ENCODE data around the gene ZER1.

Gene ZER1

DNA sequence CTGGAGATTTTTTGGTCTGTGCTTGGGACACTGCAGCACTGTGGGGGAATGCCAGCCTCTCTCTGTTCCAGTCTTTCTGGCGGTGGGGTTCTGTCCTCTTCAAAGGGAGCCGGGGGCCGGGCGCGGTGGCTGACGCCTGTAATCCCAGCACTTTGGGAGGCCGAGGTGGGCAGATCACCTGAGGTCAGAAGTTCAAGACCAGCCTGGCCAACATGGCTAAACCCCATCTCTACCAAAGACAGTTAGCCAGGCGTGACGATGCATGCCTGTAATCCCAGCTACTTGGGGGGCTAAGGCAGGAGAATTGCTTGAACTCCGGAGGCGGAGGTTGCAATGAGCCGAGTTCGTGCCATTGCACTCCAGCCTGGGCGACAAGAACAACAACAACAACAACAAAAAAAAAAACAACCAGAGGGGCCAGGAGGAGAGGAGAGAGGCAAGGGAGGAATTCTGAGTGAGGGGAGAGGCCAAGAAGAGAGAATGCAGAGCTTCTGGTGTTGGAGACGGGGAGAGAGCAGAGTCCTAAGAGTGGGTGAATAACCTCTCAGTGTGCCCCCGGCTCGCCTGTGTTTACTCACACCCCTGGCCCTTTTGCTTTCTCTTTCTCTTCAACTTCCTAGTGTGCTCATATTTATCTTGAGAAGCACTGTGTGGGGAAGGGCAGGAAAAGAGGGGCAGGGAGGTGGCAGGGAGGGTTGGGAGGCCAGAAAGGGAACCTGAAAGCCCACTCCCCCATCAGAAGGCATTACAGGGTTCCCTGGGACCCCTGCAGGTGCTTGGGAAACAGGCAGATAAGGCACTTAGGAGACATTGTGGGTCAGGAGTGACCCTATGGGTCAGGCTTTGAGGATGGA, 85.9 kb downstream of the ZER1 start:
- Histone ChIP-seq H3K4me2 (ENCODE audit: low read depth, low read length, poor library complexity, severe bottlenecking) (peak overlapping the region; percentile 74), H3K9me3 (ENCODE audit: insufficient read depth, low read length) (no peaks in the 10 kb centered on the region), H2AFZ (ENCODE audit: low read depth, low read length, severe bottlenecking) (no peak overlapping the region), H4K20me1 (ENCODE audit: low read depth, low read length) (peaks cover 4% of the 10 kb centered on the region; the same call in 1 of the 2 replicates), H3K36me3 (ENCODE audit: low read length) (peaks cover 6% of the 10 kb centered on the region), H3K9ac (ENCODE audit: low read length) (peak overlapping the region; percentile 96), H3K27me3 (ENCODE audit: low read length) (no peaks in the 10 kb centered on the region), H3K27ac (ENCODE audit: low read depth, low read length) (peak overlapping the region; percentile 97), H3K79me2 (ENCODE audit: insufficient read depth, low read length) (peaks cover 71% of the 10 kb centered on the region), H3K9me2 (replicated peaks; ENCODE audit: insufficient read depth, low read length) (no peaks in the 10 kb centered on the region), H3K4me3 (ENCODE audit: insufficient read depth, low read length, poor library complexity, severe bottlenecking) (peak overlapping the region; percentile 82), H3F3A (ENCODE audit: insufficient read depth) (peaks cover 55% of the 10 kb centered on the region)
- TF ChIP-seq EZH2phosphoT487 (conservative IDR thresholded peaks at IDR 0.05; ENCODE audit: low read length) (no peak), CTCF (IDR thresholded peaks at IDR 0.05; ENCODE audit: insufficient read depth, low read length, poor library complexity, severe bottlenecking) (no peak)

GRCh38 chr9:128684325-128685199, 87.2 kb downstream of the ZER1 start:
- Histone ChIP-seq H3K36me3 (ENCODE audit: low read length) (no peaks in the 10 kb centered on the region), H3K9me2 (replicated peaks; ENCODE audit: insufficient read depth, low read length) (no peaks in the 10 kb centered on the region), H4K20me1 (ENCODE audit: low read depth, low read length) (no peaks in the 10 kb centered on the region), H3K27me3 (ENCODE audit: low read length) (no peaks in the 10 kb centered on the region), H3K4me3 (ENCODE audit: insufficient read depth, low read length, poor library complexity, severe bottlenecking) (peak overlapping the region; percentile 82), H2AFZ (ENCODE audit: low read depth, low read length, severe bottlenecking) (no peak overlapping the region), H3K9me3 (ENCODE audit: insufficient read depth, low read length) (no peaks in the 10 kb centered on the region), H3K4me2 (ENCODE audit: low read depth, low read length, poor library complexity, severe bottlenecking) (peak overlapping the region; percentile 74), H3K9ac (ENCODE audit: low read length) (peak overlapping the region; percentile 96), H3F3A (ENCODE audit: insufficient read depth) (peaks cover 48% of the 10 kb centered on the region), H3K79me2 (ENCODE audit: insufficient read depth, low read length) (peaks cover 62% of the 10 kb centered on the region), H3K27ac (ENCODE audit: low read depth, low read length) (peak overlapping the region; percentile 97)
- TF ChIP-seq CTCF (IDR thresholded peaks at IDR 0.05; ENCODE audit: insufficient read depth, low read length, poor library complexity, severe bottlenecking) (no peak), EZH2phosphoT487 (conservative IDR thresholded peaks at IDR 0.05; ENCODE audit: low read length) (no peak)

DNA sequence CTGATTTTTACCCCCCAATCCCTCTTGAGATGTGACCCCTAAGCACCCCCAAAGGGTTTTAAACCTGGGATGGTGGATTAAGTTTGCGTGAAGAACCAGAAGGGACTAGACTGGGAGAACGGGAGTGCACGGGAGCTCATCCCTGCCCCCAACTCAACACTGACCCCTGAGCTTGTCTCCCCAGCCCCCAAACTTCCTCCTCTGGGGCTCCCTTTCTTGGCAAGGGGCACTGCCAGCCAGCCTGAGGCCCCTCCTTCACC, 87.7 kb downstream of the ZER1 start:
- peak overlapping the region; percentile 74 for H3K4me2 ChIP-seq (ENCODE audit: low read depth, low read length, poor library complexity, severe bottlenecking)
- H3K9ac ChIP-seq (ENCODE audit: low read length), result peak overlapping the region; percentile 96

More for the DNA sequence above, 87.7 kb downstream of the ZER1 start:
- Histone ChIP-seq H3K36me3 (ENCODE audit: low read length) (no peaks in the 10 kb centered on the region), H3K4me3 (ENCODE audit: insufficient read depth, low read length, poor library complexity, severe bottlenecking) (peak overlapping the region; percentile 82), H3K9me3 (ENCODE audit: insufficient read depth, low read length) (no peaks in the 10 kb centered on the region), H2AFZ (ENCODE audit: low read depth, low read length, severe bottlenecking) (no peak overlapping the region), H3K27me3 (ENCODE audit: low read length) (no peaks in the 10 kb centered on the region), H4K20me1 (ENCODE audit: low read depth, low read length) (no peaks in the 10 kb centered on the region), H3F3A (ENCODE audit: insufficient read depth) (peaks cover 52% of the 10 kb centered on the region), H3K27ac (ENCODE audit: low read depth, low read length) (peak overlapping the region; percentile 97), H3K79me2 (ENCODE audit: insufficient read depth, low read length) (peaks cover 62% of the 10 kb centered on the region), H3K9me2 (replicated peaks; ENCODE audit: insufficient read depth, low read length) (no peaks in the 10 kb centered on the region)
- TF ChIP-seq EZH2phosphoT487 (conservative IDR thresholded peaks at IDR 0.05; ENCODE audit: low read length), result no peak
- TF ChIP-seq CTCF (IDR thresholded peaks at IDR 0.05; ENCODE audit: insufficient read depth, low read length, poor library complexity, severe bottlenecking), result no peak

Data from SU-DHL-6 (cell line).